ENCODE measurements around the gene EIF2B2.
"Not testable (repeated sequence)": the region's sequence is repeated elsewhere in the genome, so short reads cannot be mapped to it uniquely, and the experiment has no call there.

Gene EIF2B2

DNA sequence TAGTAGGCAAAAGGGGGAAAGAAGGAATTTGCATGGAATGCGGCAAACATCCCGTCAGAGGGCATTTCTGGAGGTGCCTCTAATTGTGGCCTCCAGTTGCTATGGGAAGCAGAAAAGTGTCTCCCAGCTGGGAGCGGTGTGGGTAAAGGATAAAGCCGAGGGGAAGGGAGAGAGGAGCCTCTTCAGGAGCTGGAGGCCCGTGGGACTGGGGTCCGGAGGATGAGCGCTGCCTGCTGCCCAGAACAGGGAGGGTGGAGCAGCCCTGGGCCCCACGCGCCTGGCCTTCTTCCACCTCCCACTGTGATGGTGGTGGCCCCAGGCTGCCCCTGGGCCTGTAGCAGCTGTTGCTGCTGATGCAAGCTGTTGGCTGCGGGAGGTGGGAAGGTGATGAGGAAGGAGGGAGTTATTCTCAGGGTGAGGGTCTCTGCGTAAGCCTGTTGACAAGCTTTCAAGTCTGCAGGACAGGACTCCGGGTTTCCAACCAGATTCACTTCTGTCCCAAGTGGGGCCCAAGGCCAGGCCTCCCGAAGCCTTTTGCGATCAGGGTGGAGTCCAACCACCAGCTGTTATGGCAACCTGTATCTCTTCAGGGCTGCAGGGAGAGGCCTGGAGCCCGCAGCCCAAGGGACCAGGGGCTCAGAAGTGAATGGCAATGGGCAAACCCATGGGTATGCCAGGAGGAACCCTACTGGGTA is 28.2 kb upstream of the EIF2B2 start:
- no peak for DNase-seq

DNA sequence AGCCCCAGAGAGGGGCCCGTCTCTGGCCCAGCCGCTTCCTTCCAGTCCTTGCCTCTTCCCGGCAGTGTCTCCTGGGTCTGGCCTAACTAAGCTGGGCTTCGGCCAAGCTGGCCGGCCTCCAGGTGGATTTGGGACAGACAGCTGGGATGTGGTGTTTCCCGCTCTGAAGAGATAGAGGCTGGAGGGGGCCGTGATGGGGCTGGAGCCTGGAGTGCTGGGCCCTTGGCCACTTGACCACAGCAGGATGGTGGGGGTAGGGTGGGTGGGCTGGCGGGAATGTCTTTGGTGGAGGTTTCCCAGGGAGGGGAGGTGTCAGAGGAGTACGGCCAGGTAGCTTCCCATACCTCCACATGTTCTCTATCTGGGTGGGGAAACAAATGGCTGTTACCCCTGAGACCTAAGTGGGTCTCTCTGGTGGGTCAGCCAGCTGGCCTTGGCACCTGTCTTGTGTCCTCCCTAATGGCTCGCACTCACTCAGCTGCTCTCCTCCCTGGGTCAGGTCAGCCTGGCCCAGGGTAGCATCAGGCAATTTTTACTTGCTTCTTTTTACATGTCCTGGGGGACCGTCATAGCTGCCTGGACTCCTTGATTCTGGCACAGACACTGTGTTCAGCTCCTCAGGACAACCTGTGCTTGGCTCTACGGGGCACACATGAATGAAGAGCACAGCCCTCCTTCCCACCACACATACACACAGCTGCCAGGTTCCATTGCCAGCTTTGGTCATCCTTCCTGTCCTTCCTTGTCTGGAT is 27.5 kb upstream of the EIF2B2 start:
- DNase-seq: no peak

DNA sequence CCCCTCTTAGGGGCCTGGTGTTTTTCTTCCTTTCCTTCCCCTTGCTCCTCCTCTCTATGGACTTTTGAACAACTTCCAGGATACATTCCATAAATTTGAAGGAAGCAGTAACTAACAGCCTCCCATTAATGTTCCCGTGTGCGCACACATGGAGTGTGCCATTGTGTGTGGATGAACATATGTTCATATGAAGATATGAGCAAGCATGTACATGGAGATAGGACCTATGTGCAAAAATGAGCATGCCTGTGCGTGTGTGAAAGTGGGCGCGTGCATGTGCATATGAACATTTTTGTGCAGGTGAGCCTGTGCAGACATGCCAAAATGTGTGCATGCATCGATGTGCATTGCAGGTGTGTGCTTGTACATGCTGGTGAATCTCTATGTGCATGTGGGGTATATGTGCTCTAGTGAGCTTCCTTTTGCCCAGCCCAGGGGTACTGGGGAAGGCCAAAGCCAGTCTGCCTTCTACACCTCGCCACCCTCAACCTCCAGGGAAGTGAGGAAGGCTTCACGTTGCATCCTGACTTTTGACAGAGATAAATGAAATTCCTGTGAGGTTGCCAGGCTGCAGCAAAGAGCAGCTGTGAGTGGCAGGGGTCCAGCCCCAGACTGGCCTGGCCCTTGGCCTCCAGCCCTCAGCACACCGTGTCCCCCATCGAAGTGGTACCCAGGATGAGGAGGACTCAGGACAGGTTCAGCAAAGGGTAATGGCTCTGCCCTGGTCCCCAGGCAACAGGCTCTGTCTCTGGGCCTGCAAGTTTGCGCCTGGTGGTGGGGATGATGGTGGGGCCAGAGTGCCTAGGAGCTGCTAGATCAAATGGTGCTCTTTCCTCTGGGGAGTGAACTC is 26.2 kb upstream of the EIF2B2 start:
- DNase-seq: no peak

DNA sequence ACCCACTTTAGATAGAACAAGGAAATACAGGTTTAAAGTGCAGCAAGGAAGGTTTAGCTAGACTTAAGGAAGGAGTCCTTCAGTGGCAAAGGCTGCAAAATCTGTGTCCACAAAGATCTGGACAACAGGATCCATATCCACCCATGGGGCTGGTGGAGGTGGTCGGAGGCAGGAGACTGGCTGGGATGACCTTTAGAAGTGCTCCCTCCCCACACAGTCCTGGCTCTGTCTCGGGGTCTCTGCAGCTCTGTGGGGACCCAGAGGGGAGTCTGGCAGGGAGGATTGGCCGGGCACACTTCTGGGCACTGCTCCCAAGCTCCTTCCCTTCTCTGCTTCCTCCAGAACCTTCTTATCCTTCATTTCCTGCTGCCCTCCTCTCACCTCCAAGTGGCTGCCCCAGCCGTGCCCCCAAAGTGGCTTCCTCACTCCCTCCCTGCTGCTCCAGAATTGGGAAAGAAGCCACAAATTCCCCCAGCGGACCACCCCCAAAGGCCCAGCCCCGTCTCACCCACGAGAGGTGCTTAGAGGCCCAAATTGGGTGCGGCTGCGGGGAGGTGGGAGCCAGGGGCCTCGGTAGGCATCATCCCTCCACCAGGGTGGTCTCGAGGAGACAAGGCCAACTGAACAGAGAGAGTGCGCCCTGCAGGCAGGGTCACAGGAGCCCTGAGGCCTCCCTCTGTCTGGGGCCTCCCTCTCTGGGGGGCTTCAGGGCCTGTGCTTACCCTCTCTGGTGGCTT is 25.4 kb upstream of the EIF2B2 start:
- no peak for DNase-seq

DNA sequence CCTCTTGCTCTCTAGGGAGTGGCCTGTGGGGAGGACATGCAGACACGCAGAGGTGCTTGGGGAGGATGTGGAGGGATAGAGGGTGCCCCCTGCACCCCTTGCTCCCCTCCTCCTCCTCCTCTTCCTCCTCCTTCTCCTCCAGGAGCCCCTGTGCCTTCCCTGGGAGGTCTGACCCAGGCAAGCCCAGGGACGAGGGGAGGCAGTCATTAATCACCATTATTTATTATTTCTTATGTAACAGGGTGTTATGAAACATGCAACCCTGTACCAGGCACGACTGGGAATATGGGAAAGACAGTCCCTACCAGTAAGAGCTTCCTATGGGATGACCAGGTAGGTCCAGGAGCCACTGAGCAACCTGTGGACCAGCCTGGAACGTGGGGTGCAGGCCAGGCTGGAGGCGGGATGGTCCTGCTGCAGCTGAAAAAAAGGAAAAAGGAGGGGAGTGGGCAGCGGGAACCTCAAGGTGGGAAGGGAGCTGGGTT is 24.8 kb upstream of the EIF2B2 start:
- DNase-seq: no peak

DNA sequence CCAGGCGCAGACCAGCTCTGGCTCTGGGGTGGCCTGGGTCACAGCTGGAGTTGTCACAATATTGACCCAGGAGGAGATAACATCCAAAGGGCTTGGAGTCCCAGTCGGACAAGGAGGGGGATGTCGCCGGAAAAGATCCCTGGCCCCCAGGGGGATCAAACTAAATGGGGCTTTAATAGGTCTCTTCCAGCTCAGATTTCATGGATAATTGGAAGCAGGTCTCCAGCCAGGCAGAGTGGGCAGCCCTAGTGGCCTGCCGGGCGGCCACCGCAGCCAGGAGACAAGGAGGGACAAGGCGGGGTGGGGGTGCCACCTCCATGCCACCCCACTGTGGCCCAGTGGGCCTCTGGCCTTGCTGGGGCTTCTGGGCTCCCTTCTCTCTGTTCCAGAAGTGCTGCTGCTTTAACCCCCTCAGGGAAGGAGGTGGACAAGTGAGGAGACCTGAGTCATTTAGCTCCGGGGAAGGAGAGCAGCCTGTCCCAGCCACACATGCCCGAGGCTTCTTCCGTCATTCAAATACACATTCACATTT is 24.2 kb upstream of the EIF2B2 start:
- no peak for DNase-seq

DNA sequence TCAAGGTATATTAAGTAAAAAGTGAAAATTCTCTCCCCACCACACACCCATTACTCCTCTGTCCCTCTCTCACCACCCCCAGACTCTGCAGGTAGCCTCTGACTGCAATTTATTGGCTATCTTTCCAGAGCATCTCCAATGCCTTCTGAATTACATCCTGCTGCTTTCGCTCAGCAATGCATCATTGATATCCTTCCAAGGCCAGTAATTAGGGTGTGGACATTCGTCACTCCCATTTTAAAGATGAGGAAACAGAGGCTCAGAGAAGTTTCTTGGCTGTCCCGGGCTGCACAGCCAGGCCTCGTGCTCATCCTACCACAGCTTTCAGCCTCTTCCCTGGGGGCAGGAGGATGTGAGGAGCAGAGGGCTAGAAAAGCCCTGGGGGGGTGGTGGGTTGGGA is 23.7 kb upstream of the EIF2B2 start:
- DNase-seq: no peak

DNA sequence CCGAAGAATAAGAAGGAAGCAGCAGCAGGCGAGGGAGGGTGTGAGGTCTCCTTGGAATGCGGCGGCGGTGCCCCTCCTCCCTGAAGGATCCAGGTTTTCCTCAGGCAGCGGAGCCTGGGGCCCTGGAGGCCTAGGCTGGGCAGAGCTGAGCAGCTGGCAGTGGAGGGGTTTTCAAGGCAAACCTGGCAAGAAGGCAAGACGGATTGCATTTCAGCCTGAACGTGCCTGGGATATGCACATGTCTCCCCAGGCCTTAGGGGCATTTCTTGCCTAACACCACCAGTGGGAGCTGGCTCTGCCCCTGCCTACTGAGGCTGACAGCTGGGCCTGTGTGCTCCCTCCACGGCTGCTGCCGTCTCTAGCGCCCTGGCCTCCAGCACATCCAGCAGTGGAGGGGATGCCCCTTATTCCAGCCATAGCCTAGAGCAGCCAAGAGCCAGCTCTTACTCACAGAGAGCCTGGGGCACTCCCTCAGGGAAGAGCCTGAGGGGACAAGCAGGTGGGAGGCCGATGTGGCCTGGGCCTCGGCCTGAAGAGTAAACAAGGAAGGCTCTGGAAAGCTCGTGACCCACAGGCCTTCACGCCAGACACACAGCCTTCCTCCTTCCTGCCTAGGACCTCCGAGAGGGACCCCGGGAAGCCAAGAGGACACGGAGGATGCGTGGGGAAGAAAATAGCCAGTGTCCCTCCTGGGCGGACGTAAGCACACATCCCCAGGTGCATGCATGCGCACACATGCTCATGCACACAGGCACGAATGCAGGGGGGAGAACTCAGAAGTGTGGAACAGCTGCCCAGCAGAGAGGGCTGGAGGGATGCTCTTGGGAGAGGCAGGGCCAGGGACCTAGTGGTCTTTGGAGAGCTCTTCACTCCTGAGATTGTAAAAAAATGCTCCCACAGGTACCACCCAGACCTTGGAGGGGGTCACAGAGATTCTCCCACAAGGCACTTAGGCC is 23.0 kb upstream of the EIF2B2 start:
- peak; percentile 97 for DNase-seq

DNA sequence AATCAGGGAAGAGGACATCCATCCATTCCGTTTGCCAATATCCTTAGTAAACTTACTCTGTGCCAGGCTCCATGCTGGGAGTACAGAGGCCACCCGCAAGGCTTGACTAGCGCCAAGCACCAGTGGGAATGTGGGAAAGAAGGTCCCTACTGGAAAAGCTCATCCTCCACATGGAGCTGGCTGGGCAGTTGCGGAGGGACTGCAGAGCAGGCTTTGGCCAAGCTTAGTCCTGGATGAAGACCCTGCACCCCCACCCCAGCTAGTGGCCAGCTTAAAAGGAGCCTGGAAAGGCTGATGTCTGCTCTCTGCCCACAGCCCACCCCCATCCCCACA is 22.4 kb upstream of the EIF2B2 start:
- DNase-seq: no peak

DNA sequence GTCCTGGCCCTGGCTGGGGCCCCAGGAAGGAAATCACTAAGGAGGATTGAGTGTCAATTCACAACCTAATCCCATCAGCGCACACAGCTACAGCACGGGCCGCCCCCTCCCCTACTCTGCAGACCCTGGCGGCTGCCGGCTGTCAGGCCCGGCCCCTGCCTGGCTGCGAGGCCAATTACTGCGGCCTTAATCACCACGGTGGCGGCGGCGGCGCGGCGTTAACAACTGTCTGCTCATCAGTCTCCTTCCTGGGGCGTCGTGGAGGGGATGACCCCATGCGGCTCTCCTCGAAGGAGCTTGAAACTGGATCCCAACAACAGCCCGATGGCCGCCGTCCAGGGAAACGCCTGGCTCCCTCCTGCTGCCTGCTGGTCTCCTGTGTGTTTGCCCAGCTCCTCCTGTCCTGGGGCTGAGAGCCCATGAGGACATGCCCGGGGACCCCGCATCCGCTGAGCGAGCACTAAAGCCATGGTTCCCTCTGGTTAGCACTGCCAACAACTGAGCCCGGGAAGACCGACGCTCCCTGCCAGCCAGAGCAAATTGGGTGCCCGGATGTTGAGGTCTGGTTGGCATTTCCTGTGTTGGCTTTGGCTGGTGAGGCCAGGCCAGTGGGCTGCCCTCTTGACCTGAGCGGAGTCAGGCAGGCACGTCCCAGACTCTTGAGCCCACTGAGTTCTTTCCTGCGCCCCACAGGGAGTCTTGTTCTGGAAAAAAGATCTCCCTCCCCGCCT is 21.8 kb upstream of the EIF2B2 start:
- no peak for DNase-seq

DNA sequence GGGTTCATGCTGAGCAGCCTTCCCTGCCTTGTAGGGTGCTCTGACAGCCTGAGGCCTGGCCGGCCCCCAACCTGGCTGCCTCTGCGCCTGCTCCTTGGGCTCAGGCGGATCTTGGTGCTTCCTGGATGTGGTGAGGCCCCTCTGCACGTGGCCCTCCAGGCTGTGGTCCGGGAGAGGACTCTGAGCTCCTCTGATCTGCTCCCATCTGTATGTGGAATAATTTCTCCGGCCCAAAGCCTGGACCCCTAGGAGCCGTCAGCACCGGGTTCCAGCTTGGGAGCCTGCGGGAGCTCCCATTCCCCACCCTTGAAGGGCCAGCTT is 21.3 kb upstream of the EIF2B2 start:
- DNase-seq: no peak

DNA sequence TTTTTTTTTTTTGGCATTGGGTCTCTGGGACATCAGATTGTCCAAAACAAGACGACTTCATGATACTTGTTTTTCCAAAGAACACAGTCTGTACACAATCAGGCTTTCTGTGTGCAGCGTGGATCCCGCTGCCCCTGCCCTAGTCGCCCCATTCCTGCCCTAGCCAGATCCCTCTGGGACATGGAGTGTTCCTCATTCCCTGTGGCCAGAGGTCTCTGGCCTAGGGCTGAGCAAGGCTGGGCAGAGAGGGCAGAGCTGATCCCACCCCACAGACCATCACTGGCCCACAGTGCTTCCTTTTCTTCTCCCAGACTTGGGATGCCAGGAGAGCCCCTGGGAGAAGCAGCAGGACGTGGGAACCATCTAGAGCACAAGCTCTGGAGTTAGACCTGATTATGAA is 20.9 kb upstream of the EIF2B2 start:
- DNase-seq: no peak

DNA sequence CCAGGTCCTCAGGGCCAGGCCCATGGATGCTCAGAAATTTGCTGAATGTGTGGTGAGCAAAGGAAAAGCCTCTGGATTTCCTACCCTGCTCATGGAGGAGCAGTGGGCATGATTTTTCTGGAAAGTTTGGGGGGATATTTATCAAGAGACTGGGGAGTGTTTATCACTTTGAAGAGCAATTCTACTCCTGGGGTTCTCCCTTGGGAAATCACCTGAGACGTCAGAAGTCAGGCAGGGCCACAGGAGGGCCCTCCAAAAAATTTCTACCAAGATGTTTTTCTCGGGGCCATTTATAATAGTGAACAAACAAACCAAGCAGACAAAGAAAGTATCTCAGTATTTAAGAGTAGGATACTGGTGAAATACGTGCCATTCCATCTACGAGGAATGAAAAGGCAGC is 20.1 kb upstream of the EIF2B2 start:
- DNase-seq: no peak

DNA sequence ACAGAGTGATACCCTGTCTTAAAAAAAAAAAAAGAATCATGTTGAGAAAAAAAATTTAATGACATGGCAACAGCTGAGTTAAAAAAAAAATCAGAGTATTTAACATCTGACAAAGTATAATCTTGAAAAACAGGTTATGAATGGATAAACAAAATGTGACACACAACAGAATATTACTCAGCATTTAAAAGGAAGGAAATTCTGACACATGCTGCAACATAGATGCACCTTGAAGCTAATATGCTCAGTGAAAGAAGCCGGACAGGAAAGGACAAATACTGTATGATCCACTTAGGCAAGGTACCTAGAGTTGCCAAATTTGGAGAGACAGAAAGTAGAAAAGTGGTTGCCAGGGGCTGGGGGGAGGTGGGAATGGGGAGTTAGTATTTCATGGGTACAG is 19.4 kb upstream of the EIF2B2 start:
- no peak for DNase-seq

DNA sequence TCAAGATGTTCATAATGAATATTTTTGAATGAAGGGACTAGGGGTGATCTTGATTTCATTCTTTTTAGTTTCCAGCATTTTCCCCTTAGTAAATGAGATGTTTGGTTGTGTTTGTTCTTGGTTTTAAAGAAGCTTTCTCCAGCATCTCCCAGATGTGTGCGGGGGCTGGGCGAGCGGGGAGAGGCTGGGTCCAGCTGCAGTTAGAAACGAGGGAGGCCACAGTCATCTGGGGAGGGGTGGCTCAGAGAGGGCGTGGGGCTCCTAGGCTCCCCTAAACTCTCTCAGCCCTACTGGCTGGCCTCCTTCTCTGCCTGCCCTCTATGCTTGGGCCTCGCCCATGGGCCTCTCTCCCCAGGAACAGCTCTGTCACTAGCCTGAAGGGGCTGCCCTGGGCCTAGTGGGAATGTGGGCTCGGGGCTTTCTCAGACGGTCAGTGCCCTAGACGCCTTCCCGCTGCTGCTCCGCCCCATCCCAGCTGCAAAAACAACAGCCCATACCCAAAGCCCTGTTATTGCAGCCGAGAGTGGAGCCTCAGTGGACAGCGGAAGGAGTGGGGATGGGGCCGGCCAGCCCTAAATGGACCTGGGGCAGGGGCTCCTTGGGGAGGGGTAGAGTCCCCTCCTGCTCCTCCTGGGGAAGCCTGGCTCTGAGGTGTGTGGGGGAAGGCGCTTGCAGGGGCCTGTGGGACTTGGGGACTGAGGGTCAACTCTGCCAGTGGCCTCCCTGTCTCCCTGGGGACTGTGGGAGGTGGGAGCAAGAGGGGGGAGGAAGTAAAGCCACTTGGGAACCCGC is 18.3 kb upstream of the EIF2B2 start:
- DNase-seq: no peak

DNA sequence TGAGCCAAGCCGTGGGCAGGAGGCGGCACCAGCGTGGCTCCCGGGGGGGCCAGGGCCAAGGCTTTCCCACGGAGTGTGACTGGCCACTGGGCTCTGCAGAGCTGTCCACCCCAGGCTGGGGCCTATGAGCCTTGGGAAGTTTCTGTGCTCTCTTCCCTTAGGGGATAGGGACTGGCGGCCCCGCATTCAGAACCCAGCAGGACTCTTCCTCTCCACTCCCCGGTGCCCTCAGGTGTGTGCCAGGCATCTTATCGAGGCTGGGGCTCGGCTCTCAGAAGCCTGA is 17.8 kb upstream of the EIF2B2 start:
- no peak for DNase-seq

DNA sequence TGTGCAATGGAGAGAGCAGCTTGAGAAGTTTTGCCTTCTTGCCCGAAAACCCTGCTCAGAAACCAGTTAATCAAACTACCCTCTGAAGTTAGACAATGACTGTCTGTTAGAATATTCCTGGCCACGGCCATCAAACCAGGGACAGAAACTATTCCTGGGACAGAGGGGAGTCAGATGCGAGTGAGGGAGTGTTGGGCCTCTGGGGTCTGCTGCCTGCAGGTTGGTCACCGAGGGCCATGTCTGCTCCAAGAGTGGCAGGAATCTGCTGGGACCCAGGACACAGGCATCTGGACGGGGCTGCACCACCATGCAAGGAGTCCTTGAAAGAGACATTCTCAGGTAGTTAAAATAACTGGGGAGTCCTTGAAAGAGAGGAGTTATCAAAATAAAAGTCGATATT is 16.9 kb upstream of the EIF2B2 start:
- no peak for DNase-seq

DNA sequence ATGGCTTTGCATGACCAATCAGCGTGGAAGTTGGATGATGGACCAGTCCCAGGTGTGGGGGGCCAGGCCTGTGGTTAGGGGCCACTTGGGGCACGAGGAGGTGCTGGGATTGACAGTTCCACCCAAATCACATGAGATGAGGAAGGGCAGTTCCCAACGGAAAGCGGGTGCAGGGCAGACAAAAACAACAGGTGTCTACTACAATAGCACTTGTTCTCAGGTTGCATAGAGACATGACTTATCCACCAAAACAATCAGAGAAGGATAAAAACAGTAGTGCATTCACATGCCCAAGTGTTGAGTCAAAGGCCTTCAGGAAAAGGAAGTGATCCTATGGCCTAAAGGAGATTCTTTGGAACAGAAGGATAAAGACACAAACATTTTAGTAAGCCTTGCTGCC is 14.6 kb upstream of the EIF2B2 start:
- no peak for DNase-seq

DNA sequence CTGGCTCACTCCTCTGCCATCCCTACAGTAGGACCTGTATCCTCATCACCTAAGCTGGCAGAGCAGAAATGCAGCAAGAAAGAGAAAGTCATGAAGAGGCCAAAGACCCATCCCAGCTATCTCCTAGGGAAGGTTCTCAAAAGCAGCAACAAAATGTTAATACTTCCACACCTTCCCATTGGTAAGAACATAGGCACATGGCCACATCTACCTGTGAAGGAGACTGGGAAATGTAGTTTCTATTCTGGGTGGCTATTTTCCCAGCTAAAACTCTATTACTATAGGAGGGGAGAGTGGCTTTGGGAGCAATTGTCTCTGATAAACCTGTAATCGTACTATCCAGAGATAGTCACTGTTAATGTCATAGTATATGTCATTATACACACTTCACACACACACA is 13.7 kb upstream of the EIF2B2 start:
- DNase-seq: no peak

DNA sequence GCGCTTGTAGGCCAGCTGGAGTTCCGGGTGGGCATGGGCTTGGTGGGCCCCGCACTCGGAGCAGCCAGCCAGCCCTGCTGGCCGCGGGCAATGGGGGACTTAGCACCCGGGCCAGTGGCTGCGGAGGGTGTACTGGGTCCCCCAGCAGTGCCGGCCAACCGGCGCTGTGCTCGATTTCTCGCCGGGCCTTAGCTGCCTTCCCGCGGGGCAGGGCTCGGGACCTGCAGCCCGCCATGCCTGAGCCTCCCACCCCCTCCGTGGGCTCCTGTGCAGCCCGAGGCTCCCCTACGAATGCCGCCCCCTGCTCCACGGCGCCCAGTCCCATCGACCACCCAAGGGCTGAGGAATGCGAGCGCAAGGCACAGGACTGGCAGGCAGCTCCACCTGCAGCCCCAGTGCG is 8.5 kb upstream of the EIF2B2 start:
- DNase-seq: not testable (repeated sequence)

DNA sequence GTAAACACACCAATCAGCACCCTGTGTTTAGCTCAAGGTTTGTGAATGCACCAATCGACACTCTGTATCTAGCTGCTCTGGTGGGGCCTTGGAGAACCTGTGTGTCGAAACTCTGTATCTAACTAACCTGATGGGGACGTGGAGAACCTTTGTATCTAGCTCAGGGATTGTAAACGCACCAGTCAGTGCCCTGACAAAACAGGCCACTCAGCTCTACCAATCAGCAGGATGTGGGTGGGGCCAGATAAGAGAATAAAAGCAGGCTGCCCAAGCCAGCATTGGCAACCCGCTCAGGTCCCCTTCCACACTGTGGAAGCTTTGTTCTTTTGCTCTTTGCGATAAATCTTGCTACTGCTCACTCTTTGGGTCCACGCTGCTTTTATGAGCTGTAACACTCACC is 6.9 kb upstream of the EIF2B2 start:
- DNase-seq: not testable (repeated sequence)
